Measurements from ENCODE around the gene AMN1.

GRCh38 chr12:31751085-31751484 is 22.3 kb upstream of the AMN1 start:
- TF ChIP-seq CTCF (IDR thresholded peaks at IDR 0.05; ENCODE audit: low read depth, low read length) (no peak), EZH2phosphoT487 (IDR thresholded peaks at IDR 0.05; ENCODE audit: low read depth) (no peak)

Data from OCI-LY3 (cell line).